Kidney glomerular epithelial cell (primary cell): ENCODE data around the gene TTC28.

Experiments used
- DNase-seq: peaks from one replicate; lab custom pipeline; 2025; lab: John Stamatoyannopoulos, UW

Gene TTC28

DNA sequence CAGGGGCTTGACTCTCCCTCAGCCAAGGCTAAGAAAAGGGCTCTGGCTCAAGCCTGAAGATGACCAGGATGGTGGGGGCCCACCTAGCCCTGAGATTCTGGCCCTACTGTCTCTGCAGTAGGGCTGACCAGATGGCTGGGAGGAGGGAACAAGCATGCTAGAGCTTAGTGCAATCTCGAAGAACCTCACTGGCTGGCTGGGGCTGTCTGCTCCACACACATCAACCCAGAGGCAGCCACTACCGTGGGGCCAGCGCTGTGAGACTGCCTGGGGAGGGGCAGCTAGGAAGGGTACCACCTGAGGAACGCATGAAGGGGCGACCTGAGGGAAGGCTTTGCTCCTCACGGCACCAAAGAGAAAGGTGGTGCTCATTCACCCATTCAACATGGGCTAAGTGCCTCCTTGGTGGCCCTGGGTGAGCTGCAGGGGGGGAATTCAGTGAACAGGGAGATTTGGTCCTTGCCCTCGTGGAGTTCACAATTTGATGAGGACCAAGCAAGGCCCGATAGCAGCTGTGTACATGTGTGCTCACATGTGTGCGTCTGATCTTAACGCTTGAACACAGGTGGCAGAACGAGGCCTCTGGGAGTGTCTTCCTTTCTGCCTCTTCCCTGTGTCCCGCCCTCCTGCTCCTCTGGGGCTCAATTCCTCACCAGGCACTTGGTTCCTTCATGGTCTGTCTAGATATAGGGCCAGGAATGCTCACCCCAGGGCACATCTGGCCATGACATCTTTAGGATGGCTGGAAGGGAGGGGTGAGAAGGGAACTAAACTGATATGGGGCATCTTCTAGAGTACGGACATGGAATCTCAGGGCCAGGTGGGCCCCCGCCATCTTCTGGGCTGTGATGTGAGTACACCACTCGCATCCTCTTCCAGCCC lies 658.3 kb downstream of the TTC28 start:
- no peak for DNase-seq

- peak; percentile 42 for DNase-seq
Measured at GRCh38 chr22:28019881-28020861, 659.5 kb downstream of the TTC28 start.

DNA sequence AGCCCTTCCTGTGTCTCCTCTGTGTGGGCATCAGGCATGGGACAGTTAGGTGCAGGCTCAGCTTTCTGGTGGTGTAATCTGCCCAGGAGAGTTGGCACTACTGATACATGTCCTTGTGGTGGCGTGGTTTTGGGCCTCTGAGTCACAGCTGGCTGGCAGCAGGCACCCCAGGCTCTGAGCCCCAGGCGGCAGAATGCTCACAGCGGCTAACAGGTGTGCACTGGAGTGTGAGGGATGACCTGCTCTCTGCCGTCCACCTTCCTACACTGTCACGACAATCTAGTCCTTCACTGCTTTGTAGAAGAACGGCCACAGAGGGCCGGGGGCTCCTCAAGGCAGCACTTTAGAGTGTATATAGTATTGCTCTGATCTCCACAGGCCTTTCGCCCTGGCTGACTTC lies 660.3 kb downstream of the TTC28 start:
- DNase-seq: peak; percentile 83

DNA sequence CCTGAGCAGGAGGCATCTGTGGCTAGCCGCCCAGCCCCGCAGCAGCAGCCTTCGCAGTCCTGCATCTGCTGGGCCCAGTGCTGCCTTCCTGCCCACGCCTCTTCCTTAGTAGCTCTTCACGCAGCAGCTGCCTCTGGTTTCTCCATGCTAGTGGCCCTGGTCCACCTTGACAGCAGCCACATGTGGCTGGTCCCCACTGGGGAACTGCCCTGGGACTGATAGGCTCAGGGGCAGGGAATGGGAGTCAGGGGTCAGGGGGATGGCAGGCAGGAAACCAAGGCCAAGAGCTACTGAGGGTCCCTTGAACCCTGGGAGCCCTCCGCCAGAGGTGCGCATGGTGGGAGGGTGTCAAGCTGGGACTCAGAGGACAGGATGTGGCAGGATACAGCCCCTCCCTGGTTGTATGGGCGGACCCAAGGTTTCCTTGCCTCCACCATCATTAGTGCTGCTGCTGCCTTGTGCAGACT lies 661.1 kb downstream of the TTC28 start:
- DNase-seq: no peak

- DNase-seq: no peak
Measured at GRCh38 chr22:28017859-28018258, 661.8 kb downstream of the TTC28 start.

- no peak for DNase-seq
Measured at GRCh38 chr22:28017558-28017820, 662.2 kb downstream of the TTC28 start.

GRCh38 chr22:28016781-28017557 lies 662.7 kb downstream of the TTC28 start:
- no peak for DNase-seq

GRCh38 chr22:28015676-28016601 lies 663.7 kb downstream of the TTC28 start:
- DNase-seq: no peak

DNA sequence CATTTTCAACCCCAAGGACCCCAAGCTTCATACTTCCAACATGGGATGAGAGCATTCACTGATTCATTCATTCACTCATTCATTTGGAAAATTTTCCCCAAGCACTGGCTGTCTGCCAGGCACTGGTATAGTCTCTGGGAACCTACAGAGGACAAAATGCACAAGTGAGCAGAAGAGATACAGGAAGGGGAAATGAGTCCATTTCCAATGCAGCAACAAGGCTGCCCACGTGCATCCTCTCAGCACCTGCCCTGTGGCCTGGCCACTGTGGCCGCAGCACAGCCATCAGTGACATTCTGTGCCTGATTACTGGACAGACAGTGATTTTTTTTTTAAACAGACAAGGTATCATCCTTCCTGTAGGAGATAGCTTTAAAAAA lies 664.6 kb downstream of the TTC28 start:
- no peak for DNase-seq

DNA sequence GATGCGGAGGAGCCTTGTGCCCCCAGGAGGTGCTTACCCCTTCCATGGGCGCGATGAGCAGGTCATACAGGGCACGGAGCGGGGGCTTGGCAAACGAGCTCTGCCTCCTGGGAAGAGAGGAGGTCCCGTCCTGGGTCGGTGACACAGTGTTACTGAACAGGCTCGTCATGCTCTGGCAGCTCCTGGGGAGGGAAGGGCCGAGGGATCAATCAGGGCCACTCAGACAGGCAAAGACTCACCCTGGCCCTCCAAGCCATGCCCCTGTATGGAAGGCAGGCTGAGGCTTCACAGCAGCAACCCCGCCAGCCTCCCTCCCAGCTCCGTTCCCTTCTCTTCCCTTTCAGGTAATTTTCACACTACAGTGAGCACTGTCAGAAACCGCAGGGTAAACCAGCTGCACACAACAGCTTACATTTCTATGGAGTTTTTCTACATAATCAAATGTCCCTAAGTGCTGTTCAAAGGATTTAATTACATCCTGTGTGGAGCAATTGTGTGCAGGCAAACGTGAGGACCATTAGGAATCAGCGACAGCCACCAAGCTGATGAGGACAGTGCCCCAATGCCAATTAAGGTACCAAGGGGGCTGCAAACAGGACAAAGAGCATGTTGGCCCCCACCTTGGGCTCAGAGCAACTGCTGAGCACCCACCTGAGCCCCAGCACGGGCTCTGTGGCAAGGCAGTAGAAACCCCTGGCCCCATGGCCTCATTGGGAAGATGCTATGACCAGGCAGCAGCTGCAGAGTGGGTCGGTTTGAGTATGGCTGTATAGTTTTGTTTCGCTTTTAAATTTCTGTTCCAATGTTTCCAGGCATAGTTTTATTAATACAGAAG lies 665.2 kb downstream of the TTC28 start:
- DNase-seq: no peak

- no peak for DNase-seq
Measured at GRCh38 chr22:28013611-28014010, 666.0 kb downstream of the TTC28 start.

DNA sequence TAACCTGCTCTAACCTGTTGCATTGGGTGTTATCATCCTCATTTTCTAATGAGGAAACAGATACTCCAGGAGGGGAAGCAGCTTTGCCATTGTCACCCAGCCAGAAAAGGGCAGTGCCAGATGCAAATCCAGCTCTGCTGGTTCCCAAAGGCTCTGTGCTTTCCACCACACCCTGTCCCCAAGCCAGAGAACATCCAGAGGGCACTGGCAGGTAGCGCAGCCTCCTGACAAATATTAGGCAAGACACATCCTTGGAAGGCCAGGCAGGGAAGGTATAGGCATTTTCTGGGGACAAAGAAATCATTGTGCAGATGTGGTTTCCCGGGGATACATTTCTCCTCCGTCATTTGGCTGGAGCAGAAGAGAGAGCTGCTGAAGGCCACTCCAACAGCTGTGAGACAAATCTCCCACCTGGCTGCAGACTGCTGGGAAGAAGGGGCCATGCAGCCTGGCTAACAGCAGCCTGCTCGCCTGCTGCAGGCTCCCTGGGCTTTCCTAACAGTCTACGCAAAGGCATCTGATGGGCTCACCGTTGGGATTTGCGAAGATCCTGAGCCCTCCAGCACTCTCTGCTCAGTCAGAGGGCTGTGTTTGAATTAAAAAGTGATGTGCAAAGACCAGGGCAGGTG lies 666.7 kb downstream of the TTC28 start:
- DNase-seq: no peak

GRCh38 chr22:28009272-28009827 lies 670.3 kb downstream of the TTC28 start:
- DNase-seq: peak; percentile 82

- no peak for DNase-seq
Measured at GRCh38 chr22:28008649-28009048, 671.0 kb downstream of the TTC28 start.

- DNase-seq: no peak
Measured at GRCh38 chr22:28008056-28008455, 671.6 kb downstream of the TTC28 start.

DNA sequence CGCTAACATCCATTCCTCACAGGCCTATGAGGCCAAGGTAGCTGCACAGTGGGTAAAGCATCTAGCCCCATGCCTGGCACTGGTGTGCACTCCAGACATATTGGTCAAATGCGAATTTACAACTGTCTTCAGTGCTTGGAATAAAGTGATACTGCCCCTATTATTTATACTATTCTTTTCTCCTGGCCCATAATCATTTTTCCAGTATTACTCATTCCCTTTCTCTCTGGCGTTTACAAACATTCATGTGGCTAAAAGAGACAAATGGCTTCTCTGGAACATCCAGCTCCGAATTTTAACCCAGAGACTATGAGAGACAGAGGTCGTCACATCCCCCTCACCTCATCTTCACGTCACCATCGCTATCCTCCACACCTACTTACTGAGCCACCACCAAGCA lies 673.4 kb downstream of the TTC28 start:
- DNase-seq: no peak

- DNase-seq: no peak
Measured at GRCh38 chr22:28005513-28005912, 674.1 kb downstream of the TTC28 start.

DNA sequence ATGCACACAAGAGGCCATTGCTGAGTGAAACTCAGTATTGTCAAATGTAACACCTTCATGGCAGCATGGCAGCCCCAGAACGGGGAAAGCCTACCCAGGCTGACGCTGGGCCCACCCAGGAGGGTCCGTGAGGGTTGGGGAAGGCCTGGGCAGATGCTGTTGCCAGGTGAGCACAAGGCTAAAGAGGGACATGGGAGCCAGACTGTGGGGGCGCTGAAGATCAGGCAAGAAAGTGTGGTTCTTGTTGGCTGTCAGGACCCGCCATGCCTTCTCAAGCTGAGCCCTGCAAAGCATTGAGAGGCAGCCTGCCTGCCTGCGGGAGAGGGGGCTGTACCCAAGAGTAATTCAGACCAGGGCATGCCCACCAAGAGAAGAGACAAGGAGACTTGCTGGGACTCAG lies 675.6 kb downstream of the TTC28 start:
- DNase-seq: no peak

GRCh38 chr22:28002863-28003565 lies 676.6 kb downstream of the TTC28 start:
- DNase-seq: no peak
